ENCODE data around the gene TC2N. TPM values are rescaled to one million over a fixed set of nuclear protein-coding genes. Genes with fewer than 3 reads are reported as not detected.
"Not testable (repeated sequence)": the region's sequence is repeated elsewhere in the genome, so short reads cannot be mapped to it uniquely, and the experiment has no call there.

The TC2N gene
- total and polyA plus RNA-seq, 2 experiments from 2014 or later, result 22.0 to 77.2 TPM

DNA sequence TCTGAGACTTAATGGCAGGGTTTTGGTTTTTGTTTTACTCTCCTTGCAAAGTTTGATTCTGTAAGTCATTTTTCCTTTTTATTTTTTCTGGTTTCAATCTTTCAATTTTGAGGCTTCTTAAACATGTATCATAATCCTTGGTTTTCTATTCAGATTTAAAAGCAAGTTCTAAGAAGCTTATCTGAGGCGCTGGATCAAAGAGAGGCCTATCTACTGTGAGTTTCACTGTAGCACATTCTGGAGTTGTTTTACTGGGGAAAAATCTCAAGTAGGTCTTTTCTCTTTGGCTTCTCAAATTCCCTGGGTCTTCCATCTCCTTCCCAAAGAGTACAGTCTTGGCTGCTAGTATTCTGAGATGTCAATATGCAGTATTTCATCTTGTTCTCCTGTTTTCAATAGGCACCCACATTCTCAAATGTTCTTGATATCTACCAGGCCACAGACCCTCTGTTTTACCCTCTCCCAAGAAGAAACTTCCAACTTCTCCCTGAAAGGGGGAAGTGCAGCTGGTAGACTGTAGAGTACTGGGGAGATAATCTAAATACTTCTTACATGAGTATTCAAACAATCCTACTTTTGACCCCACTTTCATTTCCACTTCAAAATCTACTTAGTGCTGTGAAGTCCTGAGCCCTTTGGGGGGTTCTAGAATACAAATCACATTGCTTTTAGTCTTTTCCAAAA lies 124.6 kb downstream of the TC2N start:
- Histone ChIP-seq H3K27me3 (no peaks in the 10 kb centered on the region), H3K27ac (peak overlapping the region; percentile 51), H3K4me3 (no peak overlapping the region), H3K4me1 (ENCODE audit: insufficient read depth) (no peaks in the 10 kb centered on the region), H4K20me1 (ENCODE audit: insufficient read depth, poor library complexity, severe bottlenecking) (no peaks in the 10 kb centered on the region), H3K9me3 (ENCODE audit: low read depth) (no peaks in the 10 kb centered on the region), H3K9me2 (replicated peaks; ENCODE audit: insufficient read depth) (no peaks in the 10 kb centered on the region), H2AFZ (no peak overlapping the region), H3K4me2 (no peak overlapping the region), H3K36me3 (replicated peaks; ENCODE audit: insufficient read depth, low read depth) (no peaks in the 10 kb centered on the region), H3K79me2 (no peaks in the 10 kb centered on the region)
- TF ChIP-seq, protein P1, sequence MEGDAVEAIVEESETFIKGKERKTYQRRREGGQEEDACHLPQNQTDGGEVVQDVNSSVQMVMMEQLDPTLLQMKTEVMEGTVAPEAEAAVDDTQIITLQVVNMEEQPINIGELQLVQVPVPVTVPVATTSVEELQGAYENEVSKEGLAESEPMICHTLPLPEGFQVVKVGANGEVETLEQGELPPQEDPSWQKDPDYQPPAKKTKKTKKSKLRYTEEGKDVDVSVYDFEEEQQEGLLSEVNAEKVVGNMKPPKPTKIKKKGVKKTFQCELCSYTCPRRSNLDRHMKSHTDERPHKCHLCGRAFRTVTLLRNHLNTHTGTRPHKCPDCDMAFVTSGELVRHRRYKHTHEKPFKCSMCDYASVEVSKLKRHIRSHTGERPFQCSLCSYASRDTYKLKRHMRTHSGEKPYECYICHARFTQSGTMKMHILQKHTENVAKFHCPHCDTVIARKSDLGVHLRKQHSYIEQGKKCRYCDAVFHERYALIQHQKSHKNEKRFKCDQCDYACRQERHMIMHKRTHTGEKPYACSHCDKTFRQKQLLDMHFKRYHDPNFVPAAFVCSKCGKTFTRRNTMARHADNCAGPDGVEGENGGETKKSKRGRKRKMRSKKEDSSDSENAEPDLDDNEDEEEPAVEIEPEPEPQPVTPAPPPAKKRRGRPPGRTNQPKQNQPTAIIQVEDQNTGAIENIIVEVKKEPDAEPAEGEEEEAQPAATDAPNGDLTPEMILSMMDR (IDR thresholded peaks at IDR 0.05; ENCODE audit: poor library complexity), result no peak
- TF ChIP-seq EZH2phosphoT487 (IDR thresholded peaks at IDR 0.05; ENCODE audit: low read depth, severe bottlenecking, unreplicated experiment) (no peak), EZH2 (IDR thresholded peaks at IDR 0.05; ENCODE audit: borderline replicate concordance) (no peak)
- 69% methylated on average over 1 of the region's 1 CpG for WGBS (ENCODE audit: low lambda C conversion rate, missing lambda C conversion rate)
- no peak for DNase-seq (ENCODE audit: low spot score)

DNA sequence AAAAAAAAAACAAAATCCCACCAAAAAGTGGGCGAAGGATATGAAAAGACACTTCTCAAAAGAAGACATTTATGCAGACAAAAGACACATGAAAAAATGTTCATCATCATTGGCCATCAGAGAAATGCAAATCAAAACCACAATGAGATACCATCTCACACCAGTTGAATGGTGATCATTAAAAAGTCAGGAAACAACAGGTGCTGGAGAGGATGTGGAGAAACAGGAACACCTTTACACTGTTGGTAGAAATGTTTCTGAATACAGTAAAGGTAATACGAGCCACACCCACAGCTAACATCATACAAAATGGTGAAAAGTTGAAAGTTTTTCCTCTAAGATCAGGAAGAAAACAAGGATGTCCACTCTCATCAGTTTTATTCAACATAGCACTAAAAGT lies 127.5 kb downstream of the TC2N start:
- 96% methylated on average over 2 of the region's 2 CpGs for WGBS (ENCODE audit: low lambda C conversion rate, missing lambda C conversion rate)
- not testable (repeated sequence) for H3K4me2 ChIP-seq; H3K9me3 ChIP-seq (ENCODE audit: low read depth); H3K4me3 ChIP-seq; H3K4me1 ChIP-seq (ENCODE audit: insufficient read depth); H3K9me2 ChIP-seq (replicated peaks; ENCODE audit: insufficient read depth); H4K20me1 ChIP-seq (ENCODE audit: insufficient read depth, poor library complexity, severe bottlenecking); DNase-seq (ENCODE audit: low spot score); H2AFZ ChIP-seq; H3K36me3 ChIP-seq (replicated peaks; ENCODE audit: insufficient read depth, low read depth); H3K27me3 ChIP-seq; H3K79me2 ChIP-seq; H3K27ac ChIP-seq

DNA sequence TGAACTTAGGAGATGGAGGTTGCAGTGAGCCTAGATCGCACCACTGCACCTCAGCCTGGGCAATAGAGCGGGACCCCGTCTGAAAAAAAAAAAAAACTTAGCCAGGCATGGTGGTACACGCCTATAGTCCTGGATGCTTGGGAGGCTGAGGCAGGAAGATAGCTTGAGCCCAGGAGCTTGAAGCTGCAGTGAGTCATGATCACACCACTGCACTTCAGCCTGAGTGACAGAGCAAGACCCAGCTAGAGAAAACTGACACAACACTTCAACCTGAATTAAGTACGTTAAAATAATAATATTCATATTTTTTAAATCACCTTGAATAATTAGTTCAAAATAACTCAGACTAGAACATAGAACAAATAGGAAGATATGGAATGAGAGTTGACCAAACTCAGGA lies 129.7 kb downstream of the TC2N start:
- 90% methylated on average over 5 of the region's 5 CpGs for WGBS (ENCODE audit: low lambda C conversion rate, missing lambda C conversion rate)

DNA sequence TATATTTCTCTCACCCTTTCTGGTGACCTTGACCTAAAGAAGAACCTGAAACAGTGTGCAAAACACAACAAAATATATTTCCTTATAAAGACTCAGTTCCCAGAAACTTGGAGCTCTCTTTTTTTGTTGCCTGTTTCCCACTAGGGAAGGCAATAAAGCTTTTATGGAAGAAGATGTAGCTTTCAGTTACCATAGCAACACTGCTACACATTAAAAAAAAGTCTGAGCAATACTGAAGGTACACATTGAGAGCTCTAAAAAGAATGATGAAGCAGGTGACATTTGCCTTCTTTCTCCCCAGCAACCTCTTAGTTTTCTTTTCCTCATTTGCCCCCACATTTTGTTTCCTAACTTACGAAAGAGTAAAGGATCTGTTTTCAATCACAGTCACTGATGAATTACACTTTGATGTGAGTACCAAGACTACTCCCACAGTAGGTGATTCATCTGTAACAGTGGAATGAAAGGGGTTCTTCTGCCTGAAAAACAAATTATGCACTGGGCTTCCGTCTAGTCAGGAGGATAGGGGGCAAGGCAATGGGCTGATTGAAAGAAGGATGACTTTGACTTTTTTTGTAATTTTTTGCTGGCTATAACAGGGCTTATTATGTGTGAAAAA lies 134.4 kb downstream of the TC2N start:
- Histone ChIP-seq H3K4me1 (ENCODE audit: insufficient read depth) (no peaks in the 10 kb centered on the region), H3K9me2 (replicated peaks; ENCODE audit: insufficient read depth) (no peaks in the 10 kb centered on the region), H3K79me2 (no peaks in the 10 kb centered on the region), H3K4me2 (no peak overlapping the region), H3K36me3 (replicated peaks; ENCODE audit: insufficient read depth, low read depth) (no peaks in the 10 kb centered on the region), H3K9me3 (ENCODE audit: low read depth) (no peaks in the 10 kb centered on the region), H2AFZ (no peak overlapping the region), H3K4me3 (no peak overlapping the region), H3K27ac (no peak overlapping the region), H3K27me3 (no peaks in the 10 kb centered on the region), H4K20me1 (ENCODE audit: insufficient read depth, poor library complexity, severe bottlenecking) (no peaks in the 10 kb centered on the region)
- DNase-seq (ENCODE audit: low spot score), result peak; percentile 32
- TF ChIP-seq EZH2 (IDR thresholded peaks at IDR 0.05; ENCODE audit: borderline replicate concordance) (no peak), EZH2phosphoT487 (IDR thresholded peaks at IDR 0.05; ENCODE audit: low read depth, severe bottlenecking, unreplicated experiment) (no peak)
- TF ChIP-seq, protein P1 (IDR thresholded peaks at IDR 0.05; ENCODE audit: poor library complexity), result no peak
- 40% methylated on average over 2 of the region's 2 CpGs for WGBS (ENCODE audit: low lambda C conversion rate, missing lambda C conversion rate)

More for the DNA sequence above, 129.7 kb downstream of the TC2N start:
- Histone ChIP-seq H3K27me3 (no peaks in the 10 kb centered on the region), H3K4me2 (no peak overlapping the region), H3K9me2 (replicated peaks; ENCODE audit: insufficient read depth) (no peaks in the 10 kb centered on the region), H3K4me1 (ENCODE audit: insufficient read depth) (no peaks in the 10 kb centered on the region), H3K79me2 (no peaks in the 10 kb centered on the region), H2AFZ (no peak overlapping the region), H4K20me1 (ENCODE audit: insufficient read depth, poor library complexity, severe bottlenecking) (no peaks in the 10 kb centered on the region), H3K4me3 (no peak overlapping the region), H3K9me3 (ENCODE audit: low read depth) (no peaks in the 10 kb centered on the region), H3K27ac (no peak overlapping the region), H3K36me3 (replicated peaks; ENCODE audit: insufficient read depth, low read depth) (no peaks in the 10 kb centered on the region)
- TF ChIP-seq, protein P1 (IDR thresholded peaks at IDR 0.05; ENCODE audit: poor library complexity), result no peak
- no peak for TF ChIP-seq EZH2 (IDR thresholded peaks at IDR 0.05; ENCODE audit: borderline replicate concordance)
- no peak for TF ChIP-seq EZH2phosphoT487 (IDR thresholded peaks at IDR 0.05; ENCODE audit: low read depth, severe bottlenecking, unreplicated experiment)
- DNase-seq (ENCODE audit: low spot score), result no peak
